ENCODE results near the gene TMEM50A.
"Not testable (repeated sequence)": the region's sequence is repeated elsewhere in the genome, so short reads cannot be mapped to it uniquely, and the experiment has no call there.

- not testable (repeated sequence) for TF ChIP-seq EZH2 (IDR thresholded peaks at IDR 0.05; ENCODE audit: borderline replicate concordance, low read depth, low read length, severe bottlenecking); POLR2A (IDR thresholded peaks at IDR 0.05; ENCODE audit: low read depth, low read length); POLR2AphosphoS5 (IDR thresholded peaks at IDR 0.05; ENCODE audit: insufficient read depth, low read depth, low read length); GATA2 (IDR thresholded peaks at IDR 0.05; ENCODE audit: insufficient read depth, insufficient read length, low read depth, low read length); MAX (IDR thresholded peaks at IDR 0.05; ENCODE audit: insufficient read depth, insufficient read length)
- TF ChIP-seq, protein P1, sequence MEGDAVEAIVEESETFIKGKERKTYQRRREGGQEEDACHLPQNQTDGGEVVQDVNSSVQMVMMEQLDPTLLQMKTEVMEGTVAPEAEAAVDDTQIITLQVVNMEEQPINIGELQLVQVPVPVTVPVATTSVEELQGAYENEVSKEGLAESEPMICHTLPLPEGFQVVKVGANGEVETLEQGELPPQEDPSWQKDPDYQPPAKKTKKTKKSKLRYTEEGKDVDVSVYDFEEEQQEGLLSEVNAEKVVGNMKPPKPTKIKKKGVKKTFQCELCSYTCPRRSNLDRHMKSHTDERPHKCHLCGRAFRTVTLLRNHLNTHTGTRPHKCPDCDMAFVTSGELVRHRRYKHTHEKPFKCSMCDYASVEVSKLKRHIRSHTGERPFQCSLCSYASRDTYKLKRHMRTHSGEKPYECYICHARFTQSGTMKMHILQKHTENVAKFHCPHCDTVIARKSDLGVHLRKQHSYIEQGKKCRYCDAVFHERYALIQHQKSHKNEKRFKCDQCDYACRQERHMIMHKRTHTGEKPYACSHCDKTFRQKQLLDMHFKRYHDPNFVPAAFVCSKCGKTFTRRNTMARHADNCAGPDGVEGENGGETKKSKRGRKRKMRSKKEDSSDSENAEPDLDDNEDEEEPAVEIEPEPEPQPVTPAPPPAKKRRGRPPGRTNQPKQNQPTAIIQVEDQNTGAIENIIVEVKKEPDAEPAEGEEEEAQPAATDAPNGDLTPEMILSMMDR (IDR thresholded peaks at IDR 0.05; ENCODE audit: extremely low read depth in 1 of 2, insufficient read depth in 1 of 2, low read depth in 1 of 2, low read length in 2 of 2) = not testable (repeated sequence)
Observed at GRCh38 chr1:25369691-25370271, 31.6 kb downstream of the TMEM50A start.

Data from endothelial cell of umbilical vein (primary cell).